H9 (cell line): ENCODE measurements around the gene HDAC5. TPM values are rescaled to one million over a fixed set of nuclear protein-coding genes. Genes with fewer than 3 reads are reported as not detected.

Experiments used
- DNase-seq: peaks from one replicate; pipeline ENCODE4 v3.0.0-alpha.2; 2017
- H2AFZ ChIP-seq: one replicate; pipeline ENCODE4 v1.6.1; 2013; ENCODE audit warnings: mild to moderate bottlenecking, low read length, control low read depth, moderate library complexity
- H2AK5ac ChIP-seq: 2 replicates; pipeline ENCODE4 v1.6.1; 2013; ENCODE audit warnings: low read length, control low read depth, mixed read lengths; ENCODE audit not compliant: insufficient read length
- H2BK120ac ChIP-seq: one replicate; pipeline ENCODE4 v1.6.1; 2013; ENCODE audit warnings: low read depth, mild to moderate bottlenecking, low read length, control low read depth, inconsistent platforms; ENCODE audit not compliant: poor library complexity, severe bottlenecking
- H2BK12ac ChIP-seq: 2 replicates; pipeline ENCODE4 v1.6.1; 2013; ENCODE audit warnings: low read length, control low read depth, mixed read lengths, low read depth; ENCODE audit not compliant: insufficient read length
- H2BK15ac ChIP-seq: 2 replicates; pipeline ENCODE4 v1.6.1; 2013; ENCODE audit warnings: low read depth, low read length, control low read depth
- H2BK20ac ChIP-seq: one replicate; pipeline ENCODE4 v1.6.1; 2013; ENCODE audit warnings: low read depth, mild to moderate bottlenecking, low read length, control low read depth, inconsistent platforms; ENCODE audit not compliant: poor library complexity, severe bottlenecking
- H2BK5ac ChIP-seq: 2 replicates; pipeline ENCODE4 v1.6.1; 2013; ENCODE audit warnings: low read length, control low read depth, mixed read lengths; ENCODE audit not compliant: insufficient read length
- H3K14ac ChIP-seq: 2 replicates; pipeline ENCODE4 v1.6.1; 2013; ENCODE audit warnings: low read length, control low read depth; ENCODE audit not compliant: insufficient read depth
- H3K18ac ChIP-seq: 2 replicates; pipeline ENCODE4 v1.6.1; 2013; ENCODE audit warnings: low read depth, mild to moderate bottlenecking, mixed read lengths, low read length, control low read depth; ENCODE audit not compliant: insufficient read length
- H3K23ac ChIP-seq: 2 replicates; pipeline ENCODE4 v1.6.1; 2013; ENCODE audit warnings: low read length, control low read depth, mixed read lengths, low read depth; ENCODE audit not compliant: insufficient read length
- H3K23me2 ChIP-seq: 2 replicates; pipeline ENCODE4 v1.6.1; 2013; ENCODE audit warnings: low read depth, mild to moderate bottlenecking, mixed read lengths, low read length, control low read depth; ENCODE audit not compliant: insufficient read length, poor library complexity, severe bottlenecking
- H3K27ac ChIP-seq: 2 replicates; pipeline ENCODE4 v1.5.1; 2013; ENCODE audit warnings: low read length, control low read depth, mixed read lengths, low read depth; ENCODE audit not compliant: insufficient read length
- H3K27me3 ChIP-seq: 2 replicates; pipeline ENCODE4 v1.6.1; 2013; ENCODE audit warnings: low read length, control low read depth, inconsistent platforms; ENCODE audit not compliant: insufficient read depth
- H3K4ac ChIP-seq: 2 replicates; pipeline ENCODE4 v1.6.1; 2013; ENCODE audit warnings: low read depth, mild to moderate bottlenecking, control low read depth, inconsistent platforms, low read length, moderate library complexity
- H3K4me1 ChIP-seq: 2 replicates; pipeline ENCODE4 v1.6.1; 2013; ENCODE audit warnings: low read length, control low read depth, inconsistent platforms; ENCODE audit not compliant: insufficient read depth
- H3K4me2 ChIP-seq: 2 replicates; pipeline ENCODE4 v1.6.1; 2013; ENCODE audit warnings: low read length, control low read depth, mixed read lengths; ENCODE audit not compliant: insufficient read length, insufficient read depth
- H3K56ac ChIP-seq: 2 replicates; pipeline ENCODE4 v1.6.1; 2013; ENCODE audit warnings: low read depth, mild to moderate bottlenecking, mixed read lengths, low read length, control low read depth; ENCODE audit not compliant: insufficient read length
- H3K79me1 ChIP-seq: 2 replicates; pipeline ENCODE4 v1.6.1; 2013; ENCODE audit warnings: low read depth, mild to moderate bottlenecking, moderate library complexity, low read length, control low read depth, inconsistent platforms; ENCODE audit not compliant: insufficient read depth, poor library complexity, severe bottlenecking
- H3K79me2 ChIP-seq: 2 replicates; pipeline ENCODE4 v1.6.1; 2013; ENCODE audit warnings: low read length, control low read depth, inconsistent platforms; ENCODE audit not compliant: insufficient read depth
- H3K9ac ChIP-seq: 2 replicates; pipeline ENCODE4 v1.6.1; 2013; ENCODE audit warnings: low read length, control low read depth, mixed read lengths; ENCODE audit not compliant: insufficient read length; ENCODE audit errors: extremely low read depth
- H3K9me3 ChIP-seq: one replicate; pipeline ENCODE4 v1.6.1; 2013; ENCODE audit warnings: low read depth, low read length, inconsistent platforms; ENCODE audit not compliant: control insufficient read depth
- H3T11ph ChIP-seq: one replicate; pipeline ENCODE4 v1.6.1; 2013; ENCODE audit warnings: mild to moderate bottlenecking, low read length, control low read depth, inconsistent platforms
- H4K20me1 ChIP-seq: one replicate; pipeline ENCODE4 v1.6.1; 2013; ENCODE audit not compliant: control insufficient read depth, insufficient read length, insufficient read depth
- H4K5ac ChIP-seq: 2 replicates; pipeline ENCODE4 v1.6.1; 2013; ENCODE audit warnings: low read depth, mild to moderate bottlenecking, mixed read lengths, low read length, control low read depth; ENCODE audit not compliant: insufficient read length
- H4K8ac ChIP-seq: replicated peaks from 2 replicates; pipeline ENCODE4 v1.6.1; 2013; ENCODE audit warnings: low read length, control low read depth, mixed read lengths, low read depth; ENCODE audit not compliant: insufficient read length
- H4K91ac ChIP-seq: 2 replicates; pipeline ENCODE4 v1.6.1; 2013; ENCODE audit warnings: low read depth, mild to moderate bottlenecking, moderate library complexity, mixed read lengths, low read length, control low read depth; ENCODE audit not compliant: insufficient read length
- H3K27ac Mint-ChIP-seq, 3 experiments: 2 replicates in 2 of 3; 3 replicates in 1 of 3; pipeline ENCODE4 v1.8.0; 2020 to 2021; ENCODE audit warnings: mixed read lengths in 3 of 3, mild to moderate bottlenecking in 1 of 3, moderate library complexity in 1 of 3
- H3K27me3 Mint-ChIP-seq: 2 replicates; pipeline ENCODE4 v1.8.0; 2021; ENCODE audit warnings: low read depth, mild to moderate bottlenecking, moderate library complexity, mixed read lengths
- H3K36me3 Mint-ChIP-seq, 3 experiments: 2 replicates in 2 of 3; 3 replicates in 1 of 3; pipeline ENCODE4 v1.8.0; 2020 to 2021; ENCODE audit warnings: low read depth in 3 of 3, mixed read lengths in 3 of 3; ENCODE audit not compliant: insufficient read depth in 1 of 3
- H3K4me1 Mint-ChIP-seq, 2 experiments: 2 replicates each; pipeline ENCODE4 v1.8.0; 2020; ENCODE audit warnings: mixed read lengths in 2 of 2
- H3K4me3 Mint-ChIP-seq, 2 experiments: 2 replicates in 1 of 2; 3 replicates in 1 of 2; pipeline ENCODE4 v1.8.0; 2020 to 2021; ENCODE audit warnings: mild to moderate bottlenecking in 2 of 2, mixed read lengths in 2 of 2, moderate library complexity in 1 of 2
- H3K9me3 Mint-ChIP-seq, 2 experiments: 2 replicates in 1 of 2; 3 replicates in 1 of 2; pipeline ENCODE4 v1.8.0; 2020; ENCODE audit warnings: mild to moderate bottlenecking in 2 of 2, mixed read lengths in 2 of 2, moderate library complexity in 1 of 2
- CTCF ChIP-seq: fragments of 200-600 bp; sonication (generic); conservative IDR thresholded peaks from 3 replicates; pipeline ENCODE4 v1.8.0; 2021; ENCODE audit warnings: antibody characterized with exemption, mild to moderate bottlenecking
- WGBS: extraction: QIAGEN DNeasy Blood & Tissue Kit; methylation state at CpG from one replicate; pipeline ENCODE4 v1.1.7; 2013; ENCODE audit warnings: missing lambda C conversion rate, low lambda C conversion rate, mixed read lengths; ENCODE audit not compliant: insufficient read length; ENCODE audit errors: extremely low coverage; 5-methylcytosine and 5-hydroxymethylcytosine counted together
- total RNA-seq: library from RNA; stranded (reverse); gene quantifications from 2 replicates; pipeline ENCODE4 v1.2.1, GENCODE V29; 2021

HDAC5 gene
- total RNA-seq, 1 experiment from 2014 or later = 39.5 TPM

GRCh38 chr17:44119798-44120197 is 3.6 kb downstream of the HDAC5 start:
- Histone ChIP-seq H2BK15ac (no peak overlapping the region), H3K18ac (no peak overlapping the region), H3K14ac (no peak overlapping the region), H4K20me1 (no peaks in the 10 kb centered on the region), H4K5ac (no peak overlapping the region), H3K27ac (no peak overlapping the region), H4K91ac (no peak overlapping the region), H3K79me2 (peaks cover 2% of the 10 kb centered on the region; the same call in 1 of the 2 replicates), H3K4ac (no peak overlapping the region), H4K8ac (no peak overlapping the region), H2BK5ac (no peak overlapping the region), H3K9ac (no peak overlapping the region), H2BK20ac (no peak overlapping the region), H3K27me3 (no peaks in the 10 kb centered on the region), H3K56ac (no peak overlapping the region), H2AFZ (no peak overlapping the region), H2BK12ac (no peak overlapping the region), H3K23ac (no peak overlapping the region), H2BK120ac (no peak overlapping the region), H2AK5ac (no peak overlapping the region), H3K23me2 (peaks cover 9% of the 10 kb centered on the region), H3K9me3 (no peaks in the 10 kb centered on the region), H3K4me2 (no peak overlapping the region), H3T11ph (no peak overlapping the region), H3K4me1 (peaks cover 6% of the 10 kb centered on the region; the same call in 1 of the 2 replicates), H3K79me1 (no peaks in the 10 kb centered on the region)
- no peak overlapping the region for H3K27ac Mint-ChIP-seq
- peaks cover 44 to 72% of the 10 kb centered on the region in 2 experiments for H3K4me1 Mint-ChIP-seq
- no CpG with 5 or more reads among the region's 2 CpGs for WGBS
- no peak for TF ChIP-seq CTCF
- no peak for DNase-seq
- peaks cover 2% of the 10 kb centered on the region for H3K27me3 Mint-ChIP-seq
- H3K9me3 Mint-ChIP-seq = no peaks in the 10 kb centered on the region
- H3K36me3 Mint-ChIP-seq = peaks cover 2 to 18% (median 6%) of the 10 kb centered on the region in 3 experiments; a peak in 4 of 7 replicates
- H3K4me3 Mint-ChIP-seq = peak overlapping the region in 1 of 2 experiments; percentile 46; a peak in 2 of 5 replicates
